Calu3 (cell line): ENCODE results near the gene GNA15. TPM values are rescaled to one million over a fixed set of nuclear protein-coding genes. Genes with fewer than 3 reads are reported as not detected.

Experiments
- BruUV-seq: library from RNA; stranded (reverse); fragments of 400-500 nt; replicated peaks from 2 replicates; lab custom pipeline; 2021; lab: Mats Ljungman, UMichigan
- CTCF ChIA-PET: fragments of 300-600 bp; sonication (Branson Sonifier 250); formaldehyde crosslinking; loops from one replicate; lab custom pipeline; 2022; ENCODE audit warnings: antibody characterized with exemption; lab: Charles Lee
- DNase-seq: peaks from one replicate; pipeline ENCODE4 v3.0.0; 2022
- H3K27ac Mint-ChIP-seq: one replicate; pipeline ENCODE4 v1.8.0; 2022; ENCODE audit warnings: mixed read lengths; ENCODE audit not compliant: unreplicated experiment
- H3K27me3 Mint-ChIP-seq: one replicate; pipeline ENCODE4 v1.8.0; 2022; ENCODE audit warnings: mixed read lengths; ENCODE audit not compliant: unreplicated experiment
- H3K36me3 Mint-ChIP-seq: one replicate; pipeline ENCODE4 v1.8.0; 2022; ENCODE audit warnings: mild to moderate bottlenecking, moderate library complexity, mixed read lengths; ENCODE audit not compliant: insufficient read depth, unreplicated experiment
- H3K4me1 Mint-ChIP-seq: one replicate; pipeline ENCODE4 v1.8.0; 2022; ENCODE audit warnings: mild to moderate bottlenecking, low read depth, mixed read lengths; ENCODE audit not compliant: unreplicated experiment
- H3K4me3 Mint-ChIP-seq: one replicate; pipeline ENCODE4 v1.8.0; 2022; ENCODE audit warnings: mild to moderate bottlenecking, low read depth, moderate library complexity, mixed read lengths; ENCODE audit not compliant: unreplicated experiment
- H3K9me3 Mint-ChIP-seq: one replicate; pipeline ENCODE4 v1.8.0; 2022; ENCODE audit warnings: low read depth, mixed read lengths; ENCODE audit not compliant: unreplicated experiment
- CTCF ChIP-seq: fragments of 200-600 bp; IDR thresholded peaks from one replicate; pipeline ENCODE4 v1.8.0; 2022; ENCODE audit warnings: antibody characterized with exemption; ENCODE audit not compliant: unreplicated experiment
- intact Hi-C: fragments of 100-400 bp; cut with micrococcal nuclease; formaldehyde crosslinking; loops from one replicate; pipeline ENCODE4 v1.10.0; 2022; ENCODE audit not compliant: unreplicated experiment
- total RNA-seq: library from RNA; stranded (reverse); gene quantifications from 2 replicates; pipeline ENCODE4 v1.2.3, GENCODE V29; 2022

Gene GNA15
- total RNA-seq, 1 experiment from 2014 or later: 6.5 TPM

- H3K4me1 Mint-ChIP-seq: peaks cover 10% of the 10 kb centered on the region
- no TSS peak for BruUV-seq
- no peaks in the 10 kb centered on the region for H3K9me3 Mint-ChIP-seq
- CTCF ChIA-PET: no interaction called here
- intact Hi-C loops: no loop called here
- H3K4me3 Mint-ChIP-seq: no peak overlapping the region
- peaks cover 2% of the 10 kb centered on the region for H3K36me3 Mint-ChIP-seq
- no peak overlapping the region for H3K27ac Mint-ChIP-seq
- no peak for TF ChIP-seq CTCF
- no peaks in the 10 kb centered on the region for H3K27me3 Mint-ChIP-seq
- DNase-seq: no peak
Measured at GRCh38 chr19:3192228-3192635, 56.4 kb downstream of the GNA15 start.

GRCh38 chr19:3192684-3193083, 56.9 kb downstream of the GNA15 start:
- H3K4me1 Mint-ChIP-seq: peaks cover 8% of the 10 kb centered on the region
- intact Hi-C loops: no loop called here
- H3K4me3 Mint-ChIP-seq: no peak overlapping the region
- no peaks in the 10 kb centered on the region for H3K27me3 Mint-ChIP-seq
- BruUV-seq: no TSS peak
- no peak overlapping the region for H3K27ac Mint-ChIP-seq
- no peaks in the 10 kb centered on the region for H3K9me3 Mint-ChIP-seq
- no peak for TF ChIP-seq CTCF
- H3K36me3 Mint-ChIP-seq: no peaks in the 10 kb centered on the region
- CTCF ChIA-PET: no interaction called here
- DNase-seq: no peak

- DNase-seq: no peak
- H3K9me3 Mint-ChIP-seq: no peaks in the 10 kb centered on the region
Measured at GRCh38 chr19:3193256-3194105, 57.6 kb downstream of the GNA15 start.

More at GRCh38 chr19:3193256-3194105, 57.6 kb downstream of the GNA15 start:
- Mint-ChIP-seq H3K27me3 (no peaks in the 10 kb centered on the region), H3K4me3 (no peak overlapping the region), H3K4me1 (peaks cover under 1% of the 10 kb centered on the region), H3K27ac (no peak overlapping the region), H3K36me3 (no peaks in the 10 kb centered on the region)
- intact Hi-C loops: no loop called here
- no TSS peak for BruUV-seq
- TF ChIP-seq CTCF: no peak
- CTCF ChIA-PET: no interaction called here
